ENCODE results near the gene DEPDC7. TPM values are rescaled to one million over a fixed set of nuclear protein-coding genes. Genes with fewer than 3 reads are reported as not detected.

Gene DEPDC7
- polyA plus RNA-seq, 6 donors from 2014 or later: 0.27 TPM; not detected in 5

DNA sequence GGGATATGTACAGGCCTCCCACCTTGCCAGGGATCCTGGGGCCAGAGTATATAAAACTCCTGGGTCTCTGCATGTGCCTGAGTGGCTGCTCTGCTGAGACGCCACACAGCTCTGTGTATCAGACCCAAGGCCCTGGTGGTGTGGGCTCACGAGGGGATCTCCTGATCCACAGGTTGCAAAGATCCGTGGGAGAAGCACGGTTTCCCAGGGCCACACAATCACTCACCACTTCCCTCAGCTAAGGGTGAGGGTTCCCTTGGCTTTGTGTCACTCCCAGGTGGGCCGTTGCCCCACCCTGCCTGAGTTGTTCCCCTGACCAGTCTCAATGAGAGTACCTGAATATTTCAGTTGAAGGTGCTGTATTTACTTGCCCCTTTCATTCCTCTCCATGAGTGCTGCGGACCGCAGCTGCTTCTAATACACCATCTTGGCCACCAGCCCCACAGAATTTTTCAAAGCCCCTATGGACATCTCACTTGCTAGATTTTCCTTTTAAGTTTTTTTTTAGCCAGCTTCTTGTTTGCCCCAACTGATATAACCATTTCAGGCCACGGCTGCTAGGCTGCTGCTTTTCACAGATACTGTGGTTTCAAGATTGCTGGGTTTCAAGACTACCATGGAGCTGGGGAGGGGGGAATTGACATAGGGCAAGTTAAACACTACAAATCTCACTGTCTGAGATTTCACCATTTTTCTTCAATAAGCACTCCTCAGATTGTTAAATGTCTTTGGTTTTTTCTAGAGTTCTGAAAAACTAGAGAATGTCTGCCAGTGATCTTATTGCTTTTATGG lies 13.7 kb upstream of the DEPDC7 start:
- no peaks in the 10 kb centered on the region for H3K36me3 Mint-ChIP-seq
- peaks cover 3 to 18% (median 7%) of the 10 kb centered on the region in 7 donors for H3K9me3 Mint-ChIP-seq
- DNase-seq: no peak
- no peak for ATAC-seq (ENCODE audit: low read depth in 2 of 2)
- no peak overlapping the region for H3K4me3 Mint-ChIP-seq
- H3K4me1 Mint-ChIP-seq: no peaks in the 10 kb centered on the region
- H3K27ac Mint-ChIP-seq: no peak overlapping the region
- peaks cover 16 to 33% (median 29%) of the 10 kb centered on the region in 3 donors for H3K27me3 Mint-ChIP-seq

DNA sequence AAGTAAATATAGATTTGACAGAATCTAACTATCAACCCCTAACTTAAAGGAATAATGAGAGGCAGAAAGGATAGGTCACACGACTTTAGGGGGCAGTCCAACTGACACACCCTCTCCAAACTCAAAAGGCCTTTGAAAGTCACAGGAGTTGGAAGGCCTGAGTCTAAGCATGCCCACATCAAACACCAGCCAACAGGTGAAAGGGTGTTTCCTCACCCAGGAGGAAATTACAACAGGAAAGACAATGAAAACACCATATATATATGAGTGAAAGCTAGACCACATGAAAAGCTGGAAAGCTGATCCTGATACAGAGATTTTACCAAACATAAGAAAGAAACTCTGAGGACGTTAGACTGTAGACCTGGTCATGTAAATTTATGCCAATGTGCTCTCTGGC lies 10.5 kb upstream of the DEPDC7 start:
- no peak for ATAC-seq (ENCODE audit: low read depth in 2 of 2)
- Mint-ChIP-seq H3K27me3 (peaks cover 4 to 8% (median 5%) of the 10 kb centered on the region in 3 donors), H3K4me3 (no peak overlapping the region), H3K36me3 (no peaks in the 10 kb centered on the region), H3K4me1 (no peaks in the 10 kb centered on the region), H3K27ac (no peak overlapping the region), H3K9me3 (no peaks in the 10 kb centered on the region)
- DNase-seq: no peak

- Mint-ChIP-seq H3K27ac (peak overlapping the region in 1 of 6 donors; percentile 61), H3K4me3 (no peak overlapping the region), H3K27me3 (peaks cover 0 to 8% (median 0%) of the 10 kb centered on the region in 3 donors), H3K9me3 (no peaks in the 10 kb centered on the region), H3K4me1 (no peaks in the 10 kb centered on the region), H3K36me3 (no peaks in the 10 kb centered on the region)
- DNase-seq: no peak
- ATAC-seq (ENCODE audit: low read depth in 2 of 2): no peak
Measured at GRCh38 chr11:33006010-33006409, 9.7 kb upstream of the DEPDC7 start.

- H3K4me1 Mint-ChIP-seq: peaks cover 5 to 9% (median 8%) of the 10 kb centered on the region in 3 donors
- peak overlapping the region in 1 of 8 donors; percentile 70 for H3K4me3 Mint-ChIP-seq
- no peak overlapping the region for H3K27ac Mint-ChIP-seq
- peaks cover 19 to 29% (median 22%) of the 10 kb centered on the region in 3 donors for H3K27me3 Mint-ChIP-seq
- ATAC-seq (ENCODE audit: low read depth in 2 of 2): no peak
- H3K9me3 Mint-ChIP-seq: peaks cover 0 to 5% (median 0%) of the 10 kb centered on the region in 7 donors
- H3K36me3 Mint-ChIP-seq: no peaks in the 10 kb centered on the region
- no peak for DNase-seq
Measured at GRCh38 chr11:33013755-33014154, 1.9 kb upstream of the DEPDC7 start.

DNA sequence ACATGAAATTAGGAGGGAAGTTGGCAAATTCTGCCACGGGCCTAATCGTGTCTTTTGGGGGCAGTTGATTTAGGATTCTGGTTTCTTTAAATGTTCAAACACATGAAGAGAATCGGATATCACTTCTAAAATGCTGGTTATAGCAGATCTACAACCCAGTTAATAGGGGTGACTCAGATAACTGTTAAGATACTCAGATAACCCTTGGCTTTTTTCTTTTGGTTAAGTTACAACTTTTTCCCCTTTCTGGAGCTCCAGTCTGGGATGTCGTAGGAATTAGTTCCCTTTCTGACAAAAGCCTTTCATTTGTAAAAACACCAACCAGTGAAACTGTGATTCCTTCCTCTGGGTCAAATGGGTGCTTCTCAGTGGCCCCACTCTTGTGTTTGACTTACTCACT lies 976 bp downstream of the DEPDC7 start:
- ATAC-seq (ENCODE audit: low read depth in 2 of 2): no peak
- Mint-ChIP-seq H3K4me3 (peak overlapping the region; percentile 74 to 91 (median 84)), H3K4me1 (peaks cover 5 to 8% (median 5%) of the 10 kb centered on the region in 3 donors), H3K9me3 (peaks cover 0 to 5% (median 0%) of the 10 kb centered on the region in 7 donors), H3K27ac (peak overlapping the region in 1 of 6 donors; percentile 7), H3K36me3 (peaks cover 0 to 4% of the 10 kb centered on the region in 2 donors), H3K27me3 (peaks cover 23 to 39% (median 30%) of the 10 kb centered on the region in 3 donors)
- no peak for DNase-seq

DNA sequence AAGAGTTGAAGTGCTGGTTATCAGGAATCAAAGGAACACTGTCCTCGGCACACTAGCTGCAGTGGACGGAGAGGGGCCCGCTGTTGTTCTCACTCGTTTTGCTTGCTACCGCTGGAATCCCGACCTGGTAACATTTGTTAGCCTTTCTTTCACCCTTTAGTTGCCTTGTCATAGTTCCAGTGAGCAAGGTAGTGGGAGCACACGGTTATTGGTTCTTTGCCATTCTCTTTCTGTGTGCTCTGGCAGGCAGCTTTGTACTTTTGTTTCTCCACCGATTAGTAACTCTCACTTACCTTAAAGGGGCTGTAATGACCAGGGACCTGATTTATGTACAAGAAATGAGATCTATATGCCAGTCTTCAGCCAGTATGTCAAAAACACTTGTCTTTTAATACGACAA lies 1.8 kb downstream of the DEPDC7 start:
- Mint-ChIP-seq H3K9me3 (peaks cover 0 to 5% (median 0%) of the 10 kb centered on the region in 7 donors), H3K27ac (no peak overlapping the region), H3K4me1 (peaks cover 5 to 8% (median 5%) of the 10 kb centered on the region in 3 donors), H3K36me3 (peaks cover 0 to 4% of the 10 kb centered on the region in 2 donors), H3K4me3 (peak overlapping the region in 1 of 8 donors; percentile 15), H3K27me3 (peaks cover 23 to 39% (median 30%) of the 10 kb centered on the region in 3 donors)
- no peak for ATAC-seq (ENCODE audit: low read depth in 2 of 2)
- DNase-seq: no peak

DNA sequence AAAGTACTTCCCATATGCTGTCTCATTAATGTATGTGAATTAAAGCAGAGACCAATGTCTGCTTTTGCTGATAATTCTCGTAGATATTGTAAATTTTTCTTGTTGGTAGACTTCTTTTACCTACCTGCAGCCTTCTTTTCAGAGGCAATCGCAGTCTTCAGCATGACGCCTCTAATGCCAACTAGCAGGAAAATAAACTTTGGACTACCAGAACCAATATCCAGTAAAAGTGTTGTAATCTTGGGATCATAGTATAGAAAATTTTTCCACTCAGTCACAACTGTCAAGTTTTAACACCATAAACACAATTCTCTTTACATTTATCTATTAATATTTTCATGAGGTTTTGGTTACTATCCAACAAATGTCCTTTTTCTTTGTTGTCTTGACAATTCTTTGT lies 2.3 kb downstream of the DEPDC7 start:
- Mint-ChIP-seq H3K4me3 (peak overlapping the region in 1 of 8 donors; percentile 15), H3K27me3 (peaks cover 23 to 39% (median 30%) of the 10 kb centered on the region in 3 donors), H3K9me3 (peaks cover 0 to 5% (median 0%) of the 10 kb centered on the region in 7 donors), H3K27ac (peak overlapping the region in 1 of 6 donors; percentile 5), H3K4me1 (peaks cover 5 to 8% (median 5%) of the 10 kb centered on the region in 3 donors), H3K36me3 (peaks cover 0 to 4% of the 10 kb centered on the region in 2 donors)
- no peak for ATAC-seq (ENCODE audit: low read depth in 2 of 2)
- no peak for DNase-seq

- DNase-seq (no peak), ATAC-seq (ENCODE audit: low read depth in 2 of 2) (no peak)
- no peak overlapping the region for H3K4me3 Mint-ChIP-seq
- peaks cover 5 to 8% (median 5%) of the 10 kb centered on the region in 3 donors for H3K4me1 Mint-ChIP-seq
- H3K9me3 Mint-ChIP-seq: peaks cover 0 to 5% (median 0%) of the 10 kb centered on the region in 7 donors
- no peak overlapping the region for H3K27ac Mint-ChIP-seq
- H3K36me3 Mint-ChIP-seq: peaks cover 0 to 4% of the 10 kb centered on the region in 2 donors
- H3K27me3 Mint-ChIP-seq: peaks cover 23 to 38% (median 30%) of the 10 kb centered on the region in 3 donors
Measured at GRCh38 chr11:33018840-33019239, 3.2 kb downstream of the DEPDC7 start.

DNA sequence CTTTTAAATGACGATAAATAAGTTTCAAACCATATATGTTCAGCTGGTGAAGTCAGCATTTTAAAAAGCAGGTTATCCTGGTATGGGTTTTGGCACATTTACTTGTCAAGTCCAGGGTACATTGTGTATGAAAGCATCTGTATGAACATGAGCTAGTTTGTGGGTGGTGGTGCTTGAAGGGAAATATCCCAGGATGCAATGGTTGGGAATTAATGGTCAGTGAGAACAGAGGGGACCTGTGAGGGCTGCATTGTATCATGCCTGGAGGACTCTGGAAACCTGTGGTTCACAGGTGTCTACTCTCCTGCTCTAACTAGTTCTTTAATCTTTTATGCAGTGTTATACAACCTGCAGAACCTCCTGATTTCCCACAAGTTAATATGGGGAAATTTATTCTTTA lies 5.8 kb downstream of the DEPDC7 start:
- no peak overlapping the region for H3K4me3 Mint-ChIP-seq
- ATAC-seq (ENCODE audit: low read depth in 2 of 2) (no peak), DNase-seq (no peak)
- no peak overlapping the region for H3K27ac Mint-ChIP-seq
- peaks cover 0 to 4% of the 10 kb centered on the region in 2 donors for H3K36me3 Mint-ChIP-seq
- peaks cover under 1 to 1% (median under 1%) of the 10 kb centered on the region in 3 donors for H3K4me1 Mint-ChIP-seq
- H3K9me3 Mint-ChIP-seq: no peaks in the 10 kb centered on the region
- H3K27me3 Mint-ChIP-seq: peaks cover 21 to 31% (median 30%) of the 10 kb centered on the region in 3 donors

GRCh38 chr11:33021937-33022336 lies 6.3 kb downstream of the DEPDC7 start:
- Mint-ChIP-seq H3K9me3 (no peaks in the 10 kb centered on the region), H3K4me1 (no peaks in the 10 kb centered on the region), H3K27me3 (peaks cover 19 to 30% (median 27%) of the 10 kb centered on the region in 3 donors), H3K4me3 (no peak overlapping the region), H3K27ac (no peak overlapping the region), H3K36me3 (peaks cover 0 to 4% of the 10 kb centered on the region in 2 donors)
- DNase-seq (no peak), ATAC-seq (ENCODE audit: low read depth in 2 of 2) (no peak)

DNA sequence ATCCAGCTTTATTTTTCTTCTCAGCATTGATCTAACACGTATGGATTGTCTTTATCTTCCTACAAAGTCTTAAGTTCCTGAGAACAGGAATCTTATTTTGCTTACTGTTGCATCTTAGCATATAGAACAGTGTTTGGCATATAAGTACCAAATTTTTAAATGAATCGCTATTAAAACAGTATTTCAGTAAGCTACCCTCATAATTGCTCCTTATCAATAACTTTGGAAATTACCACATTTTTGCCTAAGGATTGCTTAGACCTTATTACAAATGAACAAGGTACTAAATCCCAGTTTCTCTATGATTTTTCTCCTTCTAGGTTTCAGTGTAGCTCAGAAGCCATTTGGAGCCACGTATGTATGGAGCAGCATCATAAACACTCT lies 9.7 kb downstream of the DEPDC7 start:
- peaks cover 0 to 10% (median 9%) of the 10 kb centered on the region in 3 donors for H3K27me3 Mint-ChIP-seq
- no peak overlapping the region for H3K4me3 Mint-ChIP-seq
- H3K9me3 Mint-ChIP-seq: no peaks in the 10 kb centered on the region
- DNase-seq: no peak
- H3K27ac Mint-ChIP-seq: no peak overlapping the region
- no peaks in the 10 kb centered on the region for H3K4me1 Mint-ChIP-seq
- no peak for ATAC-seq (ENCODE audit: low read depth in 2 of 2)
- H3K36me3 Mint-ChIP-seq: no peaks in the 10 kb centered on the region

- DNase-seq (no peak), ATAC-seq (ENCODE audit: low read depth in 2 of 2) (no peak)
- Mint-ChIP-seq H3K36me3 (no peaks in the 10 kb centered on the region), H3K27ac (no peak overlapping the region), H3K4me3 (no peak overlapping the region), H3K27me3 (peaks cover 0 to 9% (median 6%) of the 10 kb centered on the region in 3 donors), H3K9me3 (no peaks in the 10 kb centered on the region), H3K4me1 (no peaks in the 10 kb centered on the region)
Measured at GRCh38 chr11:33027233-33027632, 11.6 kb downstream of the DEPDC7 start.

GRCh38 chr11:33027846-33028536 lies 12.3 kb downstream of the DEPDC7 start:
- no peak overlapping the region for H3K27ac Mint-ChIP-seq
- H3K9me3 Mint-ChIP-seq: no peaks in the 10 kb centered on the region
- no peak for ATAC-seq (ENCODE audit: low read depth in 2 of 2)
- no peaks in the 10 kb centered on the region for H3K4me1 Mint-ChIP-seq
- H3K4me3 Mint-ChIP-seq: no peak overlapping the region
- H3K27me3 Mint-ChIP-seq: peaks cover 0 to 9% (median 6%) of the 10 kb centered on the region in 3 donors
- DNase-seq: no peak
- no peaks in the 10 kb centered on the region for H3K36me3 Mint-ChIP-seq
